ENCODE results near the gene NPNT. TPM values are rescaled to one million over a fixed set of nuclear protein-coding genes. Genes with fewer than 3 reads are reported as not detected.

The NPNT gene
- total RNA-seq, 1 donor from 2014 or later: 11.0 TPM

- no peak overlapping the region for H3K4me3 ChIP-seq
- no peaks in the 10 kb centered on the region for H3K4me1 ChIP-seq
- no peak overlapping the region for H3K27ac ChIP-seq
- H3K36me3 ChIP-seq: no peaks in the 10 kb centered on the region
- intact Hi-C loops (cut with DNase I): no loop called here
- DNase-seq (ENCODE audit: extremely low spot score in 2 of 2): no peak
- no peaks in the 10 kb centered on the region for H3K27me3 ChIP-seq
- TF ChIP-seq POLR2AphosphoS5 (IDR thresholded peaks at IDR 0.05; ENCODE audit: insufficient read depth in 1 of 2, low read depth in 1 of 2) (no peak), POLR2A (IDR thresholded peaks at IDR 0.05) (no peak)
- TF ChIP-seq, protein P1, sequence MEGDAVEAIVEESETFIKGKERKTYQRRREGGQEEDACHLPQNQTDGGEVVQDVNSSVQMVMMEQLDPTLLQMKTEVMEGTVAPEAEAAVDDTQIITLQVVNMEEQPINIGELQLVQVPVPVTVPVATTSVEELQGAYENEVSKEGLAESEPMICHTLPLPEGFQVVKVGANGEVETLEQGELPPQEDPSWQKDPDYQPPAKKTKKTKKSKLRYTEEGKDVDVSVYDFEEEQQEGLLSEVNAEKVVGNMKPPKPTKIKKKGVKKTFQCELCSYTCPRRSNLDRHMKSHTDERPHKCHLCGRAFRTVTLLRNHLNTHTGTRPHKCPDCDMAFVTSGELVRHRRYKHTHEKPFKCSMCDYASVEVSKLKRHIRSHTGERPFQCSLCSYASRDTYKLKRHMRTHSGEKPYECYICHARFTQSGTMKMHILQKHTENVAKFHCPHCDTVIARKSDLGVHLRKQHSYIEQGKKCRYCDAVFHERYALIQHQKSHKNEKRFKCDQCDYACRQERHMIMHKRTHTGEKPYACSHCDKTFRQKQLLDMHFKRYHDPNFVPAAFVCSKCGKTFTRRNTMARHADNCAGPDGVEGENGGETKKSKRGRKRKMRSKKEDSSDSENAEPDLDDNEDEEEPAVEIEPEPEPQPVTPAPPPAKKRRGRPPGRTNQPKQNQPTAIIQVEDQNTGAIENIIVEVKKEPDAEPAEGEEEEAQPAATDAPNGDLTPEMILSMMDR (IDR thresholded peaks at IDR 0.05): no peak
- H3K9me3 ChIP-seq: no peaks in the 10 kb centered on the region
Observed at GRCh38 chr4:105917171-105917685, 22.0 kb downstream of the NPNT start.

DNA sequence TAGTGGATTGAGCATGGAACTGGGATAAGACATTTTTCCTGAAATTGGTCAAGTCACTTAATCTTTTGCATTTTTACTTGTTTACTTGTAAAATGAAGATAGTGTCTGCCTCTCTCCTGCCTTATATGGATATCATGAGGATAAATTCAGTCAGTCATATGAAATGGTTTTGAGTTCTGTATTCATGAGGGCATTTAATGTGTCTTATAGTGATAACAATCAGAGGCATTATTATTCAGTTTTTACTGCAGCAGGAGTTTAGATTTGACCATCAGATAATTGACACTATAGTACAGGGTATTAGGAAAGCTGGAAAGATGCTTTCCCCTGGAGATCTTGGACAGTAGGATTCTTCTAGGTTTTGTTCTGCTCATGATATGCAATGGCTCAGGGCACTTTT, 26.0 kb downstream of the NPNT start:
- Histone ChIP-seq H3K27me3 (no peaks in the 10 kb centered on the region), H3K27ac (no peak overlapping the region), H3K9me3 (no peaks in the 10 kb centered on the region), H3K4me3 (no peak overlapping the region), H3K4me1 (peaks cover 11% of the 10 kb centered on the region), H3K36me3 (no peaks in the 10 kb centered on the region)
- TF ChIP-seq POLR2A (IDR thresholded peaks at IDR 0.05) (no peak), POLR2AphosphoS5 (IDR thresholded peaks at IDR 0.05; ENCODE audit: insufficient read depth in 1 of 2, low read depth in 1 of 2) (no peak)
- TF ChIP-seq, protein P1 (IDR thresholded peaks at IDR 0.05): no peak
- no peak for DNase-seq (ENCODE audit: extremely low spot score in 2 of 2)
- intact Hi-C loops (cut with DNase I): no loop called here

GRCh38 chr4:105923497-105924238, 28.4 kb downstream of the NPNT start:
- H3K4me1 ChIP-seq: peaks cover 11% of the 10 kb centered on the region
- H3K4me3 ChIP-seq: no peak overlapping the region
- no peak for DNase-seq (ENCODE audit: extremely low spot score in 2 of 2)
- TF ChIP-seq POLR2AphosphoS5 (IDR thresholded peaks at IDR 0.05; ENCODE audit: insufficient read depth in 1 of 2, low read depth in 1 of 2) (no peak), POLR2A (IDR thresholded peaks at IDR 0.05) (no peak)
- TF ChIP-seq, protein P1 (IDR thresholded peaks at IDR 0.05): no peak
- H3K27me3 ChIP-seq: no peaks in the 10 kb centered on the region
- H3K27ac ChIP-seq: no peak overlapping the region
- intact Hi-C loops (cut with DNase I): no loop called here
- H3K9me3 ChIP-seq: no peaks in the 10 kb centered on the region
- H3K36me3 ChIP-seq: no peaks in the 10 kb centered on the region

GRCh38 chr4:105924341-105924740, 29.1 kb downstream of the NPNT start:
- no peaks in the 10 kb centered on the region for H3K36me3 ChIP-seq
- H3K27ac ChIP-seq: no peak overlapping the region
- H3K4me1 ChIP-seq: peaks cover 11% of the 10 kb centered on the region
- DNase-seq (ENCODE audit: extremely low spot score in 2 of 2): no peak
- intact Hi-C loops (cut with DNase I): no loop called here
- TF ChIP-seq POLR2AphosphoS5 (IDR thresholded peaks at IDR 0.05; ENCODE audit: insufficient read depth in 1 of 2, low read depth in 1 of 2): no peak
- no peak for TF ChIP-seq POLR2A (IDR thresholded peaks at IDR 0.05)
- TF ChIP-seq, protein P1 (IDR thresholded peaks at IDR 0.05): no peak
- no peak overlapping the region for H3K4me3 ChIP-seq
- no peaks in the 10 kb centered on the region for H3K9me3 ChIP-seq
- no peaks in the 10 kb centered on the region for H3K27me3 ChIP-seq

DNA sequence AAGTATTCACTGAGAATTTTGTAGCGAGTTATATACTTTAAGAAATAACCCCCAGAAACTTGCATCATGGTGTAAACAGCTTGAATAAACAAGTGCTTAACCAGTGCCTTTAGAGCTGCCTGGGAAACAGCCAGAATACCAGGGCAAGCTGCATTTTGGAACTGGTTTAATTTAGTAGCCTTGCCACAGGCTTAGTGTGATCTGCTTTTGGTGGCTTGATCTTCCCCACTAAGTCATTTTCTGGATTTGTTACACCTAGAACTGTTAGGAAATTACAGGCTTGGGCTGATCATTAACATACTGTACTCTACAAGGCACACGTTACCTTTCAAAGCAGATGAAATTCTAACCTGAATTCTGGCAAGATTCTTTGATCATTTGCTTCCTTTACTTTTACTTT, 35.4 kb downstream of the NPNT start:
- Histone ChIP-seq H3K36me3 (no peaks in the 10 kb centered on the region), H3K9me3 (no peaks in the 10 kb centered on the region), H3K27me3 (no peaks in the 10 kb centered on the region), H3K4me3 (no peak overlapping the region), H3K4me1 (no peaks in the 10 kb centered on the region), H3K27ac (no peak overlapping the region)
- TF ChIP-seq POLR2AphosphoS5 (IDR thresholded peaks at IDR 0.05; ENCODE audit: insufficient read depth in 1 of 2, low read depth in 1 of 2) (no peak), POLR2A (IDR thresholded peaks at IDR 0.05) (no peak)
- TF ChIP-seq, protein P1 (IDR thresholded peaks at IDR 0.05): no peak
- intact Hi-C loops (cut with DNase I): no loop called here
- no peak for DNase-seq (ENCODE audit: extremely low spot score in 2 of 2)

All from vagina (tissue), 2 donors.